ENCODE measurements around the gene LOXL3.

Gene LOXL3

DNA sequence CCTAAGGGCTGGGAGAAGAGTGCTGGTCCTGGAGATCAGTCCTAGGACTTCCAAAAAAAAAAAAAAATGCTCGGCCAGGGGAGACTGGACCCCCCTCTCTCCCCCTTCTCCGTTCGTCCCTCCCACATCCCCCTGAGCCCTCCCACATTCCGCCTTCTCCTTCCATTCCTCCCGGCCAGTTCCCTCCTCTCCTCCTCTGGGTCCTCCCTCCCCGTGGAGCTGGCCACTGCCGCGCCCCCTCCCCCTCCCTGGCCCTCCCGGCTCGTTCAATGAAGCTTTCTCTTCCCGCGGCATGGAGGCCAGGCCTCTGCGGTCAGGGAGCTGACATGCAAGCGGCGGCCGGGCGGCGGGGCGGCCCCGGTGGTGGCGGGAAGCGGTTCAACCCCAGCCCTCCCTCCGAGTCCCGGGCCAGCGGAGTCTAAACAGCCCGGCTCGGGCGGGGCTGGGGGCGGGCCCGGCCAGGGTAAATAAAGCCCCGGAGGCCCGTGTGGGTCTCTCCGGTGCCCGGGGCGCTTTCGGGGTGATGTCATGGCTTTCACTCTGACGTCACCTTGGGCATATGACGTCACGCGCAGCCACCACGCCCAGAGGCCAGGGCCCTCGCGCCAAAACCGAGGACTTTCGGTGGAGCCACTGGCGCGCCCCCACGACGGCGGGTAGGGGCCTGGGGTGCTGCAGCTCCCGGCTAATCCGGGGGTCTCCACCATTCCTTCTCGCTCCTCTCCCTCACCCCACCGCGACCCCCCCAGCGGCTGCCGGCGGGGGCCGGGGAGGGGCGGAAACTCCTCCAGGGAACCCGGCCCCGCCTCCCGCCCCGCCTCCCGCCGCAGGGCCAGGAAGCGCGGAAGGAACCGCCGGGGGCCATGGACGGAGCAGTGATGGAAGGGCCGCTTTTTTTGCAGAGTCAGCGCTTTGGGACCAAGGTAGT, at the start of gene LOXL3, which contains the start of gene DOK1:
TSS of gene LOXL3 (minus strand) at position 51 of the 928 bp plus-strand sequence. CDS start 1,308 bp downstream, outside the sequence.
TSS of gene DOK1 (plus strand) at position 829 of the 928 bp plus-strand sequence. CDS start at position 864, 35 bp downstream.
- in situ Hi-C loops (cut with MboI; ENCODE audit: low sequenced_read_pairs) = no loop called here

- in situ Hi-C loops (cut with MboI; ENCODE audit: low sequenced_read_pairs) = no loop called here
Observed at GRCh38 chr2:74602586-74603281, 49.0 kb upstream of the LOXL3 start.

GRCh38 chr2:74599676-74600075, 45.9 kb upstream of the LOXL3 start:
- in situ Hi-C loops (cut with MboI; ENCODE audit: low sequenced_read_pairs) = no loop called here

GRCh38 chr2:74597410-74597809, 43.7 kb upstream of the LOXL3 start:
- in situ Hi-C loops (cut with MboI; ENCODE audit: low sequenced_read_pairs) = no loop called here

DNA sequence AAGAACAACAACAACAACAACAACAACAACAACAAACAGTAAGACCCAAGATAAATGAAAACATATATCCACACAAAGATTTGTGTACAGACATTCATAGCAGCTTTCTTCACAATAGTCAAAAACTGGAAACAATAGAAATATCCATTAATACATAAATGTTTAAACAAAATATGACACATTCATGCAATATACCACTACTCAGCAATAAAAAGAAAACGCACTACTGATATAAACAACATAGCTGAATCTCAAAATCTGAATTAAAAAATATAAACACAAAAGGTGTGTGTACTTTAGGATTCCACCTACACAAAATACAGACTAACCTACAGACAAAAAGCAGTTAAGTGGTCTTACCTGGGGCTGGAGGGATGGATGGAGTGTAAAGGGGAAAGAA, 42.8 kb upstream of the LOXL3 start:
- in situ Hi-C loops (cut with MboI; ENCODE audit: low sequenced_read_pairs) = no loop called here

GRCh38 chr2:74593826-74594772, 40.4 kb upstream of the LOXL3 start:
- in situ Hi-C loops (cut with MboI; ENCODE audit: low sequenced_read_pairs) = no loop called here

DNA sequence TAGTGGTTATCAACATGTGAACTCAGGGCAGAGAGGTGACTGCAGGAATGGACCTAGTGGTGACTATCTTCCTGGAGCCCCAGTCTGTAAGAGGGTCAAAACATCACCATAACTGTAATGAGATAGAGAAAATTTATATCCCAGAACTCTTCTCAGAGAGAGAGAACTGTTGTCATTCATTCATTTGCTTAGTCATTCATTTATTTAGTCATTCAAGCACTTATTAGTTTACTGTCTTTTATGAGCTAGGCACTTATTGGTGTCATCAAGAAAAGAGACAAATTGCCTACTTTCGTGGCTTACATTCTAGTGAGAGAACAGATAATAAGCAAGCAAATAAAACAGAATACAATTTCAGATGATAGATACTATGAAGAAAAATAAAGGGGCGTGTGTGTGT, 34.9 kb upstream of the LOXL3 start:
- in situ Hi-C loops (cut with MboI; ENCODE audit: low sequenced_read_pairs) = loop anchor here (10.0 kb wide), 2 partner anchors 104 to 134 kb away; partner anchors contain the start of genes CCDC142, INO80B, TTC31 and WBP1

GRCh38 chr2:74587664-74588277, 34.0 kb upstream of the LOXL3 start:
- in situ Hi-C loops (cut with MboI; ENCODE audit: low sequenced_read_pairs) = loop anchor here (10.0 kb wide), 2 partner anchors 103 to 133 kb away; partner anchors contain the start of genes CCDC142, INO80B, TTC31 and WBP1

- in situ Hi-C loops (cut with MboI; ENCODE audit: low sequenced_read_pairs) = loop anchor here (10.0 kb wide), 2 partner anchors 101 to 131 kb away; partner anchors contain the start of genes CCDC142, INO80B, TTC31 and WBP1
Observed at GRCh38 chr2:74585406-74586185, 31.9 kb upstream of the LOXL3 start.

DNA sequence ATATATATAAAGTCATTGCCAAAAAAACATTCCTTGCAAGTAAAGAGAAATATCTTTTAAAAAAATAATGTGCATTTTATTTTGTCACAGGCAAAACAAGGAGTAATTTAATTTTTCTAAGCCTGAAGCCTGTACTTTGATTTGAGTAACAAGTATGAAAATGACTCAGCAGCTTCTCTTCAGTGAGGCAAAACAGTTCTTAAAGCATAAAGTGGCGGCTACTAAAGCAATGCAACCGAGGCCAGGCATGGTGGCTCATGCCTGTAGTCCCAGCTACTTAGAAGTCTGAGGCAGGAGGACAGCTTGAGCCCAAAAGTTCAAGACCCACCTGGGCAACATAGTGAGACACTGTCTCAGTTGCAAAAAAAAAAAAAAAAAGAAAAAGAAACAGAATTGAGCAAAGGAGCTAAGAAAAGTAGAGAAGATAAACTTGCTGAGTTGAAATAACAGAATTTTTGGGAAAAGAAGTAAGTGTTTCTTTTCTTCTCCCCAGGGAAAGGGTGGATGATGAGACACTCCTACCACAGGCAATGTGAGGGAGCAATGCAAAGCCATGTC, 30.4 kb upstream of the LOXL3 start:
- in situ Hi-C loops (cut with MboI; ENCODE audit: low sequenced_read_pairs) = loop anchor here (10.0 kb wide), 2 partner anchors 99 to 129 kb away; partner anchors contain the start of genes CCDC142, INO80B, TTC31 and WBP1

GRCh38 chr2:74583504-74583903, 29.8 kb upstream of the LOXL3 start:
- in situ Hi-C loops (cut with MboI; ENCODE audit: low sequenced_read_pairs) = loop anchor here (10.0 kb wide), 2 partner anchors 99 to 129 kb away; partner anchors contain the start of genes CCDC142, INO80B, TTC31 and WBP1

DNA sequence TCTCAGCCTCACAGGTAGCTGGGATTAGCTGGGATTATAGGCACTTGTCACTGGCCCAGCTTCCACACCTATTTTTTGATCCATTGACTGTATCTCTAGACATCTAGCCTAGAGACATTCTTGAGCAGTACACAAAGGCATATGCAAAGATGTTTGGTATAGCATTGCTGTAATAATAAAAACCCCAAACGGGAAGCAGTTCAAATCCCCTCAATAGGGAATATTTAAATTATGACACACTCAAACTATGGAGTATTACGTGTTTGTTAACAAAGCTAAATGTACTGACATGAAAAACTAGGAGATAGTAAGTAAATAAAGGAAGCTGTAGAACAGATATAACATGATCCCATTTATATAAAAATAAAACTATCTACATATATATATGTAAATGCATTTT, 28.4 kb upstream of the LOXL3 start:
- in situ Hi-C loops (cut with MboI; ENCODE audit: low sequenced_read_pairs) = loop anchor here (10.0 kb wide), 2 partner anchors 97 to 127 kb away; partner anchors contain the start of genes CCDC142, INO80B, TTC31 and WBP1

DNA sequence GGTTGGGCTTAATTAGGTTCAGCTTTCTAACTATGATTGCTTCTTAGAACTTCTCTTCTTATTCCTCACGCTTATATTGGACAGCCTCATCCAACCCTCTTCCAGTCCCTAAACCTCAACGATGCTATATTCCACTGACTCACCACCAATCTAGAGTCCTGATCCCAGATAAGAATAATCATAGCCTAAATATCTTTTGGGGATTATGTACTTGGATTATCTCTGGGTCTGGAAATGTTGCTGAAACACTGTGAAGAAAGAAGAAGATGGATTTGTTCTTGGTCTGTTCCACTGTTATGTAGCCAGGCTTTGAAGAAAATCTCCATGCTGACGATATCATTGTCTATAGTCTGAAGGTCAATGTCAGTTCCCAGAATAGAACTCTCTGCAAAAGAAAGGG, 27.7 kb upstream of the LOXL3 start:
- in situ Hi-C loops (cut with MboI; ENCODE audit: low sequenced_read_pairs) = loop anchor here (10.0 kb wide), 2 partner anchors 97 to 127 kb away; partner anchors contain the start of genes CCDC142, INO80B, TTC31 and WBP1

- in situ Hi-C loops (cut with MboI; ENCODE audit: low sequenced_read_pairs) = no loop called here
Observed at GRCh38 chr2:74578408-74578807, 24.7 kb upstream of the LOXL3 start.

- in situ Hi-C loops (cut with MboI; ENCODE audit: low sequenced_read_pairs) = no loop called here
Observed at GRCh38 chr2:74577448-74577847, 23.7 kb upstream of the LOXL3 start.

DNA sequence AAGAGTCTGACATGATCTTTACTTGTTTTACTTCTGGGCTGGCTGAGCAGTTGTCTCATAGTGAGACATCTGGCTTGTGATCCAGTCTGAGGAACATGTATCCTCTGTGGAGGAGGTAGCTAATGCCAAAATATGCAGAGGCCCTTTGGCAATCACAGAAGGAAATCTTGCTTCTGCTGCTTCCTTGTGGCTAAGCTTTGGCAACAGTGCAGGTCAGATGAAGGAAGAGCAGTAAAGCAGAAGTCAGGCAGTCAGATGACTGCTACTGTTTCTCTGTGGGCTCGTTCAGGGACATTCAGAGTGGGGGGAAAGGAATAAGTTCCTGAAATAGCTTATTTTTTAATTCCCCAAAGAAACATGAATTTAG, 23.1 kb upstream of the LOXL3 start:
- in situ Hi-C loops (cut with MboI; ENCODE audit: low sequenced_read_pairs) = no loop called here

DNA sequence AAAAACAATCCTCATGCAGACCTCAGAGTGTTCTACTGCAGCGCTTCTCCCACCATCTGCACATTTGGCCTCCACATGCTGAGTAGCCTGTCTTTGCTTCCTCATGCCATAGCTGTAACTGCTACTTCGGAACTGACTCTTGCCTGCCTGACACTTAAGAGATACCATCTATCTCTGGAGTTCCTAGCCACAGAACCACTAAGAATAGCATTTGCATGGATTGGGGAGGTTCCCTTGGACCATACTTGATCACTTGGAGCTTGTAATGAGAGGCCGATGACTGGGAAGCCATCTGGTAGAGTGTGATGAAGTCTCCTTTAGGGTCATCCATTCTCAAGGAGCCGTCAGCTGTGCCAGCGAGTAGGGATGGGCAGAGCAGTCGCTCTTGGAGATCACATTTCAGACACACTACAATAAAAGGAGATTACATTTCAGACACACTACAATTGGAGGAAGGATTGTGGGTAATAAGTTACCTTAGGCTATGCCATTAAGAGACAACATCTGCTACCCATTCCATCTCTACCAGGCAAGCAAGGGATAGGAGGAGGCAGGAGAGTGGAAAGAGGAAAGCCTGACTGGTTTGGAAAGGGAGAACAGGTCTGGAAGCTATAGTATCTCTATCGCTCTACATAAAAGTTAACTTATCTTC, 22.6 kb upstream of the LOXL3 start:
- in situ Hi-C loops (cut with MboI; ENCODE audit: low sequenced_read_pairs) = no loop called here

DNA sequence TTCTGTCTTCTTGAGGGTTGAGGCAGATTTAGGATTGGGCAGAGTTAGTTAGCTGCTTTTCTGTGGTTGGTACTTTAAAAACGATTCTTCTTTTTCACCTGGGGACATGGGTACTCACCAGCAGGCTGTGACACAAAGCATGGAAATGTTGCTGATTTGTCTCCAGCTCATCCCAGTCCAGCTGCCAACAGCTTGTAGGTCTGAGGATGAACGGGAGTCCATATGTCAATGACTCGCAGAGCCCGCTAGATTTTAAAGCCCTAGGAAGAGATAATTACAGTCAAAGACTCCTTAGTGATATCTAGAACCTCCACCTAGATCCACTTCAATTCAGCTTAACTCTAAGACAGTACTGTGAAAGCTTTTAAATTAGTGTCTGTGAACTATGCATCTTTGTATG, 21.6 kb upstream of the LOXL3 start:
- in situ Hi-C loops (cut with MboI; ENCODE audit: low sequenced_read_pairs) = no loop called here
